B cell (primary cell): ENCODE measurements around the gene DPP4. TPM values are rescaled to one million over a fixed set of nuclear protein-coding genes. Genes with fewer than 3 reads are reported as not detected.

Experiments used
- ATAC-seq: fragments of 200-7000 bp; cut with Tn5 transposase; one replicate; pipeline ENCODE4 v1.10.0; 2021; ENCODE audit warnings: low read depth, mild to moderate bottlenecking, moderate number of reproducible peaks, moderate library complexity
- CTCF ChIA-PET: fragments of 350-600 bp; sonication (Branson Sonifier 250); formaldehyde crosslinking; loops from one replicate; lab custom pipeline; 2021; ENCODE audit warnings: antibody characterized with exemption, inconsistent platforms; lab: Charles Lee
- POLR2A ChIA-PET: fragments of 350-600 bp; sonication (Branson Sonifier 250); formaldehyde crosslinking; loops from one replicate; lab custom pipeline; 2021; ENCODE audit warnings: antibody characterized with exemption; lab: Charles Lee
- DNase-seq: peaks from one replicate; pipeline ENCODE4 v3.0.0; 2013
- H2AFZ ChIP-seq: 2 replicates; pipeline ENCODE4 v1.6.1; 2012; ENCODE audit warnings: mild to moderate bottlenecking, low read depth, low read length; ENCODE audit not compliant: insufficient read depth, poor library complexity, severe bottlenecking
- H3K27ac ChIP-seq, 2 donors: 1 replicate in 1 of 2; 2 replicates in 1 of 2; pipeline ENCODE4 v1.5.1; 2012 to 2013; ENCODE audit warnings: low read length in 2 of 2, mild to moderate bottlenecking in 2 of 2, moderate library complexity in 1 of 2
- H3K27me3 ChIP-seq, 4 experiments: fragments of 200-600 bp in 1 of 4; sonication (generic) in 1 of 4; replicated peaks in 1 of 4; 1 replicate in 2 of 4; 2 replicates in 2 of 4; pipeline versions ENCODE4 v1.6.1 to v1.7.0; 2013 to 2016; ENCODE audit warnings: low read length in 3 of 4, mild to moderate bottlenecking in 2 of 4, mixed read lengths in 1 of 4, moderate library complexity in 1 of 4; ENCODE audit not compliant: insufficient read depth in 4 of 4, control insufficient read depth in 3 of 4; ENCODE audit errors: control extremely low read depth in 1 of 4
- H3K36me3 ChIP-seq, 2 experiments: replicated peaks in 1 of 2; 1 replicate in 1 of 2; 2 replicates in 1 of 2; pipeline versions ENCODE4 v1.6.1 to v1.7.1; 2013; ENCODE audit warnings: low read length in 1 of 2; ENCODE audit not compliant: insufficient read depth in 2 of 2, control insufficient read depth in 1 of 2; ENCODE audit errors: control extremely low read depth in 1 of 2, extremely low read depth in 1 of 2
- H3K4me1 ChIP-seq, 2 donors: fragments of 200-600 bp in 1 of 2; sonication (generic) in 1 of 2; 1 replicate in 1 of 2; 2 replicates in 1 of 2; pipeline versions ENCODE4 v1.5.1 to v1.6.1; 2013 to 2017; ENCODE audit warnings: low read length in 2 of 2; ENCODE audit not compliant: control insufficient read depth in 2 of 2, insufficient read depth in 2 of 2
- H3K4me2 ChIP-seq: replicated peaks from 2 replicates; pipeline ENCODE3; 2012; ENCODE audit warnings: mild to moderate bottlenecking, low read depth, low read length; ENCODE audit not compliant: poor library complexity, severe bottlenecking
- H3K4me3 ChIP-seq, 5 experiments: fragments of 200-600 bp in 1 of 5; sonication (generic) in 1 of 5; 1 replicate in 3 of 5; 2 replicates in 2 of 5; pipeline versions ENCODE4 v1.5.1 to v1.7.0; 2011 to 2016; ENCODE audit warnings: low read length in 4 of 5, mild to moderate bottlenecking in 4 of 5, low read depth in 2 of 5, control low read depth in 1 of 5, moderate library complexity in 1 of 5; ENCODE audit not compliant: insufficient read depth in 1 of 5; ENCODE audit errors: control extremely low read depth in 1 of 5, extremely low read depth in 1 of 5
- H3K79me2 ChIP-seq: fragments of 200-600 bp; sonication (generic); one replicate; pipeline ENCODE4 v1.6.0; 2016; ENCODE audit warnings: low read length; ENCODE audit not compliant: control insufficient read depth, insufficient read depth
- H3K9ac ChIP-seq: fragments of 200-600 bp; sonication (generic); 2 replicates; pipeline ENCODE4 v1.6.1; 2017; ENCODE audit warnings: mild to moderate bottlenecking, low read length, moderate library complexity
- H3K9me3 ChIP-seq, 3 donors: one replicate each; pipeline versions ENCODE4 v1.6.1 to v1.7.1; 2013; ENCODE audit warnings: low read length in 2 of 3; ENCODE audit not compliant: control insufficient read depth in 2 of 3, insufficient read depth in 1 of 3; ENCODE audit errors: control extremely low read depth in 1 of 3
- H4K20me1 ChIP-seq: 2 replicates; pipeline ENCODE4 v1.6.0; 2012; ENCODE audit warnings: mild to moderate bottlenecking, low read length; ENCODE audit not compliant: insufficient read depth, control insufficient read depth, poor library complexity, severe bottlenecking
- H3K27ac Mint-ChIP-seq: one replicate; pipeline ENCODE4 v1.8.0; 2021; ENCODE audit warnings: mixed read lengths
- H3K27me3 Mint-ChIP-seq: one replicate; pipeline ENCODE4 v1.8.0; 2021; ENCODE audit warnings: mixed read lengths
- H3K4me1 Mint-ChIP-seq: one replicate; pipeline ENCODE4 v1.8.0; 2021; ENCODE audit warnings: mixed read lengths
- H3K4me3 Mint-ChIP-seq: one replicate; pipeline ENCODE4 v1.8.0; 2021; ENCODE audit warnings: mixed read lengths
- H3K9me3 Mint-ChIP-seq: one replicate; pipeline ENCODE4 v1.8.0; 2022; ENCODE audit warnings: mixed read lengths; ENCODE audit not compliant: insufficient read depth
- CTCF ChIP-seq: fragments of 200-600 bp; IDR thresholded peaks from one replicate; pipeline ENCODE4 v1.8.0; 2022; ENCODE audit warnings: antibody characterized with exemption, mild to moderate bottlenecking
- EZH2 ChIP-seq: IDR thresholded peaks from 2 replicates; pipeline ENCODE4 v1.6.1; 2012; ENCODE audit warnings: borderline replicate concordance, low read depth, mild to moderate bottlenecking, moderate library complexity, low read length; ENCODE audit not compliant: insufficient read depth, poor library complexity, severe bottlenecking
- WGBS: methylation state at CpG from one replicate; pipeline ENCODE4 v1.1.5; 2013; ENCODE audit warnings: missing lambda C conversion rate; ENCODE audit not compliant: insufficient coverage; 5-methylcytosine and 5-hydroxymethylcytosine counted together
- intact Hi-C: fragments of 100-400 bp; cut with micrococcal nuclease; formaldehyde crosslinking; loops from one replicate; pipeline ENCODE4 v1.10.0; 2022
- polyA plus RNA-seq: library from polyadenylated mRNA; depleted of rRNA; stranded (reverse); fragments of >200 nt; gene quantifications from 2 replicates; pipeline ENCODE4 v1.2.3, GENCODE V29; 2012
- total RNA-seq, 2 donors: library from RNA; stranded (reverse); fragments of 120-200 nt in 1 of 2; gene quantifications; 1 replicate in 1 of 2; 2 replicates in 1 of 2; pipeline versions ENCODE4 v1.2.3 to v1.2.4, GENCODE V29; 2013 to 2022

Gene DPP4
- total and polyA plus RNA-seq, 2 donors (not counting 1 experiment from before 2014, with no cell fraction given) = 0.18 to 1.2 TPM

GRCh38 chr2:161961061-161961460 is 113.0 kb downstream of the DPP4 start:
- H3K27ac Mint-ChIP-seq = no peak overlapping the region
- CTCF ChIA-PET = no interaction called here
- H3K79me2 ChIP-seq = no peaks in the 10 kb centered on the region
- no peaks in the 10 kb centered on the region for H4K20me1 ChIP-seq
- no peaks in the 10 kb centered on the region for H3K4me1 Mint-ChIP-seq
- ATAC-seq (no peak), DNase-seq (no peak)
- H3K27ac ChIP-seq = no peak overlapping the region
- H2AFZ ChIP-seq = no peak overlapping the region
- intact Hi-C loops = no loop called here
- TF ChIP-seq CTCF (no peak), EZH2 (no peak)
- H3K9me3 Mint-ChIP-seq = no peaks in the 10 kb centered on the region
- 54% methylated on average over 2 of the region's 2 CpGs for WGBS
- H3K36me3 ChIP-seq = no peaks in the 10 kb centered on the region
- no peaks in the 10 kb centered on the region for H3K27me3 ChIP-seq
- H3K4me1 ChIP-seq = no peaks in the 10 kb centered on the region
- H3K27me3 Mint-ChIP-seq = peaks cover 4% of the 10 kb centered on the region
- H3K9ac ChIP-seq = no peak overlapping the region
- no peaks in the 10 kb centered on the region for H3K9me3 ChIP-seq
- no peak overlapping the region for H3K4me3 Mint-ChIP-seq
- POLR2A ChIA-PET = no interaction called here
- H3K4me2 ChIP-seq = no peak overlapping the region
- no peak overlapping the region for H3K4me3 ChIP-seq

GRCh38 chr2:161956738-161957137 is 117.3 kb downstream of the DPP4 start:
- no peaks in the 10 kb centered on the region for H3K36me3 ChIP-seq
- H3K9ac ChIP-seq = no peak overlapping the region
- H3K27ac ChIP-seq = no peak overlapping the region
- H4K20me1 ChIP-seq = no peaks in the 10 kb centered on the region
- H3K27me3 ChIP-seq = no peaks in the 10 kb centered on the region
- Mint-ChIP-seq H3K27me3 (peaks cover 4% of the 10 kb centered on the region), H3K4me1 (no peaks in the 10 kb centered on the region), H3K9me3 (no peaks in the 10 kb centered on the region), H3K4me3 (no peak overlapping the region), H3K27ac (no peak overlapping the region)
- 100% methylated on average over 1 of the region's 3 CpGs for WGBS
- TF ChIP-seq CTCF = no peak
- no peak for TF ChIP-seq EZH2
- no peak overlapping the region for H3K4me3 ChIP-seq
- H3K4me1 ChIP-seq = no peaks in the 10 kb centered on the region
- H3K9me3 ChIP-seq = no peaks in the 10 kb centered on the region
- no peaks in the 10 kb centered on the region for H3K79me2 ChIP-seq
- CTCF ChIA-PET = no interaction called here
- H2AFZ ChIP-seq = no peak overlapping the region
- POLR2A ChIA-PET = no interaction called here
- intact Hi-C loops = no loop called here
- DNase-seq = no peak
- no peak for ATAC-seq
- H3K4me2 ChIP-seq = no peak overlapping the region
